PFSK-1 (cell line): ENCODE results near the gene SF1.

ENCODE experiments used
- POLR2AphosphoS5 ChIP-seq: IDR thresholded peaks from 2 replicates; pipeline ENCODE4 v1.6.1; 2012; ENCODE audit warnings: low read depth, mild to moderate bottlenecking, control low read depth, low read length, moderate library complexity
- REST ChIP-seq, 2 experiments: IDR thresholded peaks; 2 replicates each; pipeline versions ENCODE4 v1.6.1 to v1.8.0; 2011 to 2012; ENCODE audit warnings: low read depth in 2 of 2, low read length in 2 of 2, control low read depth in 1 of 2, inconsistent platforms in 1 of 2, mild to moderate bottlenecking in 1 of 2, moderate library complexity in 1 of 2; ENCODE audit not compliant: insufficient read depth in 1 of 2
- TAF1 ChIP-seq: IDR thresholded peaks from 2 replicates; pipeline ENCODE4 v1.6.1; 2012; ENCODE audit warnings: low read length, control low read depth, borderline replicate concordance; ENCODE audit not compliant: insufficient read depth

DNA sequence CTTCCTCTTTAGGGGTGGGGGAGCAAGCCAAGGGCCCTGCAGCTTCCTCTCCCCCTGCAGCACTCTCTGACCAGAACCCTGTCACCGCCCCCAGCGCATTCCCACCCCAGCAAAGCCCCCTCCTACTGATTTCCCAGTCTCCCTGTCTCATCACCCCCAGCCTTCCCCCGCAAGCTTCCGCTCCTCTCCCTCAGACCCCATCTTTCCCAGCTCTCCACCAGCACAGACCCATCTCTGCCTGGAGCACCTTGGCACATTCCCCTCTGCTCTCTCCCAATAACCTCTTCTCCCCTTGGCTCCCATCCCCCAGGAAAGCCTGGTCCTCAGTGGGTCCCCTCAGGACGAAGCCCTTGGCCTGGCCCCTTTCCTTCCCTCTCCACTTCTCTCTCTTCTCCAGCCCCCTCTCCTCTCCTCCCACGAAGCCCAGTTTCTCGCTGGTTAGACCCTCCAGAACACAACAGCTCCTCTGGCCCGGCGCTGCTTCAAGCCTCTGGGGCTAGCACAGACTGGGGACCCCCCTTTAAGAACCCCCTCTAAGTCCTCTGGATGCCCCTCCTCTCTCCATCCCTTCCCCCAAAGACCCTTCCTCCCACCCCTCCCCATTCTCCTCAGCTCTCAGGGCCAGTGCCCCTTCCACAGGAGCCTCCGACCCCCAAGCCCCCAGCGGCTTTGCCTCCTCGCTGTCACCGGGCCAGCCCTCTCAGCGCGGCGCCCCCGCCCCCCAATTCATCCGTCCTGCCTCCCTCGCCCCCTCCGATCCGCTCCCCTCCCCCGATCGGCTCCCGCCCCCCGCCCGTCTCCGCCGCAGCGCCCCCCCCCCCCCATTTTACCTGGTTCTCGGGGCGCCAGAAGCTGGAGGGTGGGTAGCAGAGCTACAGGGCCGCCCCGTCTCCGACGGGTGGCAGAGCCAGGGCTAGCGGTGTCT lies 55.9 kb downstream of the SF1 start:
- TF ChIP-seq TAF1 (no peak), REST (IDR thresholded peaks at IDR 0.05; ENCODE audit: insufficient read depth in 1 of 2, low read depth in 2 of 2, low read length in 2 of 2) (no peak), POLR2AphosphoS5 (no peak)
